Sigmoid colon (tissue), 7 donors: ENCODE results near the gene CEACAM16. TPM values are rescaled to one million over a fixed set of nuclear protein-coding genes. Genes with fewer than 3 reads are reported as not detected.
"Not testable (repeated sequence)": the region's sequence is repeated elsewhere in the genome, so short reads cannot be mapped to it uniquely, and the experiment has no call there.

Source experiments
- DNase-seq: peaks from one replicate; pipeline ENCODE4 v3.0.0-alpha.2; 2019
- H3K27ac ChIP-seq, 4 donors: fragments of 200-600 bp; sonication (generic); one replicate each; pipeline ENCODE4 v1.5.1; 2016 to 2019; ENCODE audit warnings: mild to moderate bottlenecking in 1 of 4
- H3K27me3 ChIP-seq, 3 donors: fragments of 200-600 bp; sonication (generic); one replicate each; pipeline ENCODE4 v1.5.1; 2019; ENCODE audit warnings: mild to moderate bottlenecking in 1 of 3
- H3K36me3 ChIP-seq, 4 donors: fragments of 200-600 bp; sonication (generic); one replicate each; pipeline ENCODE4 v1.5.1; 2016 to 2019
- H3K4me1 ChIP-seq, 4 donors: fragments of 200-600 bp; sonication (generic); one replicate each; pipeline ENCODE4 v1.5.1; 2017 to 2019
- H3K4me3 ChIP-seq, 4 donors: fragments of 200-600 bp; sonication (generic); one replicate each; pipeline ENCODE4 v1.5.1; 2017 to 2019; ENCODE audit warnings: mild to moderate bottlenecking in 2 of 4, moderate library complexity in 1 of 4
- H3K9me3 ChIP-seq, 4 donors: fragments of 200-600 bp in 3 of 4; sonication (generic) in 3 of 4; one replicate each; pipeline versions ENCODE4 v1.5.1 to v1.6.1; 2013 to 2019
- CTCF ChIP-seq, 4 experiments: fragments of 450-650 bp in 3 of 4; fragments of 200-600 bp in 1 of 4; IDR thresholded peaks; one replicate each; pipeline ENCODE4 v1.5.1; 2016 to 2019; ENCODE audit warnings: antibody characterized with exemption in 4 of 4, mild to moderate bottlenecking in 3 of 4, moderate library complexity in 2 of 4
- EP300 ChIP-seq, 4 donors: sonication (generic); formaldehyde crosslinking; IDR thresholded peaks; one replicate each; pipeline ENCODE4 v1.6.1; 2017; ENCODE audit warnings: antibody characterized with exemption in 4 of 4
- POLR2A ChIP-seq, 2 donors: fragments of 450-650 bp; IDR thresholded peaks; one replicate each; pipeline ENCODE4 v1.6.1; 2016; ENCODE audit warnings: antibody characterized with exemption in 2 of 2, mild to moderate bottlenecking in 2 of 2, moderate library complexity in 2 of 2
- POLR2AphosphoS5 ChIP-seq, 4 donors: sonication (generic); formaldehyde crosslinking; IDR thresholded peaks; one replicate each; pipeline ENCODE4 v1.6.1; 2017; ENCODE audit warnings: antibody characterized with exemption in 4 of 4
- WGBS, 2 donors: extraction: QIAGEN DNeasy Blood & Tissue Kit; methylation state at CpG; one replicate each; pipeline ENCODE4 v1.1.7; 2013; 5-methylcytosine and 5-hydroxymethylcytosine counted together
- intact Hi-C: fragments of 100-400 bp; cut with DNase I; formaldehyde crosslinking; loops from one replicate; pipeline ENCODE4 v1.15.1; 2023
- polyA plus RNA-seq, 3 donors: library from polyadenylated mRNA; stranded (reverse); fragments of 200-250 nt; gene quantifications; one replicate each; pipeline ENCODE4 v1.2.3, GENCODE V29; 2013
- total RNA-seq, 4 donors: library from RNA; depleted of rRNA; stranded (reverse); fragments of >200 nt; gene quantifications; one replicate each; pipeline ENCODE4 v1.1.0, GENCODE V29; 2016
- donor health status: healthy with polysubstance abuse.
- donor health status: Bipolar disorder and iron deficiency.
- donor health status: healthy.

The CEACAM16 gene
- total and polyA plus RNA-seq, 7 donors: not detected

GRCh38 chr19:44706506-44707236 is 7.7 kb downstream of the CEACAM16 start:
- Histone ChIP-seq H3K9me3 (no peaks in the 10 kb centered on the region), H3K4me3 (no peak overlapping the region), H3K4me1 (no peaks in the 10 kb centered on the region), H3K27me3 (no peaks in the 10 kb centered on the region), H3K27ac (no peak overlapping the region), H3K36me3 (no peaks in the 10 kb centered on the region)
- TF ChIP-seq POLR2A (IDR thresholded peaks at IDR 0.05) (no peak), EP300 (IDR thresholded peaks at IDR 0.05) (no peak)
- no peak for DNase-seq
- WGBS, 2 donors: 92 to 95% methylated on average over 6 of the region's 6 CpGs
- intact Hi-C loops: no loop called here

GRCh38 chr19:44707794-44708193 is 8.8 kb downstream of the CEACAM16 start:
- WGBS, 2 donors: 93 to 97% methylated on average over 20 of the region's 20 CpGs
- H3K9me3 ChIP-seq: no peaks in the 10 kb centered on the region
- no peak for DNase-seq
- H3K4me1 ChIP-seq: no peaks in the 10 kb centered on the region
- TF ChIP-seq CTCF (IDR thresholded peaks at IDR 0.05) (no peak), POLR2A (IDR thresholded peaks at IDR 0.05) (no peak), EP300 (IDR thresholded peaks at IDR 0.05) (no peak), POLR2AphosphoS5 (IDR thresholded peaks at IDR 0.05) (no peak)
- intact Hi-C loops: no loop called here
- no peak overlapping the region for H3K4me3 ChIP-seq
- H3K27me3 ChIP-seq: no peaks in the 10 kb centered on the region
- no peak overlapping the region for H3K27ac ChIP-seq
- H3K36me3 ChIP-seq: no peaks in the 10 kb centered on the region

- 77 to 91% methylated on average over 5 of the region's 5 CpGs for WGBS, 2 donors
- no peak overlapping the region for H3K27ac ChIP-seq
- TF ChIP-seq POLR2AphosphoS5 (IDR thresholded peaks at IDR 0.05) (no peak), EP300 (IDR thresholded peaks at IDR 0.05) (no peak)
- no peak for DNase-seq
- no peaks in the 10 kb centered on the region for H3K4me1 ChIP-seq
- H3K4me3 ChIP-seq: no peak overlapping the region
- H3K9me3 ChIP-seq: no peaks in the 10 kb centered on the region
- intact Hi-C loops: no loop called here
- H3K27me3 ChIP-seq: no peaks in the 10 kb centered on the region
- H3K36me3 ChIP-seq: no peaks in the 10 kb centered on the region
These were observed 10.0 kb downstream of the CEACAM16 start for GRCh38 chr19:44708940-44709339.

GRCh38 chr19:44709434-44710266 is 10.7 kb downstream of the CEACAM16 start:
- H3K27ac ChIP-seq, H3K36me3 ChIP-seq, H3K9me3 ChIP-seq, H3K4me3 ChIP-seq, intact Hi-C loops, DNase-seq, H3K27me3 ChIP-seq, H3K4me1 ChIP-seq: not testable (repeated sequence)
- WGBS, 2 donors: 93 to 94% methylated on average over 4 of the region's 4 CpGs

- no peaks in the 10 kb centered on the region for H3K36me3 ChIP-seq
- no peaks in the 10 kb centered on the region for H3K4me1 ChIP-seq
- no peaks in the 10 kb centered on the region for H3K9me3 ChIP-seq
- no peak overlapping the region for H3K27ac ChIP-seq
- H3K27me3 ChIP-seq: no peaks in the 10 kb centered on the region
- no peak overlapping the region for H3K4me3 ChIP-seq
- no peak for DNase-seq
- TF ChIP-seq EP300 (IDR thresholded peaks at IDR 0.05) (no peak), CTCF (IDR thresholded peaks at IDR 0.05) (no peak), POLR2A (IDR thresholded peaks at IDR 0.05) (no peak), POLR2AphosphoS5 (IDR thresholded peaks at IDR 0.05) (no peak)
- WGBS, 2 donors: 55 to 79% methylated on average over 14 of the region's 14 CpGs
- intact Hi-C loops: no loop called here
These were observed 11.5 kb downstream of the CEACAM16 start for GRCh38 chr19:44710483-44710882.

- H3K27me3 ChIP-seq: no peaks in the 10 kb centered on the region
- H3K4me3 ChIP-seq: no peak overlapping the region
- no peak for TF ChIP-seq POLR2AphosphoS5 (IDR thresholded peaks at IDR 0.05)
- no peak for TF ChIP-seq CTCF (IDR thresholded peaks at IDR 0.05)
- TF ChIP-seq POLR2A (IDR thresholded peaks at IDR 0.05): no peak
- TF ChIP-seq EP300 (IDR thresholded peaks at IDR 0.05): no peak
- intact Hi-C loops: no loop called here
- no peaks in the 10 kb centered on the region for H3K36me3 ChIP-seq
- no peaks in the 10 kb centered on the region for H3K9me3 ChIP-seq
- H3K4me1 ChIP-seq: no peaks in the 10 kb centered on the region
- WGBS, 2 donors: 61 to 70% methylated on average over 4 of the region's 4 CpGs
- no peak for DNase-seq
- no peak overlapping the region for H3K27ac ChIP-seq
These were observed 14.0 kb downstream of the CEACAM16 start for GRCh38 chr19:44712864-44713515.
